Umbilical cord (tissue), 2 donors: ENCODE results near the gene MED25. TPM values are rescaled to one million over a fixed set of nuclear protein-coding genes. Genes with fewer than 3 reads are reported as not detected.

Experiments
- DNase-seq: peaks from one replicate; pipeline ENCODE4 v3.0.0-alpha.2; 2015; ENCODE audit warnings: low spot score
- total RNA-seq: library from RNA; depleted of rRNA; stranded (reverse); fragments of >200 nt; gene quantifications from one replicate; pipeline ENCODE4 v1.2.3, GENCODE V29; 2014; ENCODE audit warnings: low replicate concordance; ENCODE audit not compliant: insufficient read depth

Gene MED25
- total RNA-seq = 16.1 TPM

GRCh38 chr19:49817964-49818648 lies at the start of gene MED25:
Gene MED25, plus strand, starts transcription at chr19:49818289. Its CDS starts 53 bp downstream, at chr19:49818342.
- peak; percentile 95 for DNase-seq

GRCh38 chr19:49770529-49770928 lies 47.6 kb upstream of the MED25 start:
- DNase-seq = no peak

GRCh38 chr19:49771674-49772139 lies 46.4 kb upstream of the MED25 start:
- no peak for DNase-seq

- no peak for DNase-seq
These were observed 45.1 kb upstream of the MED25 start for GRCh38 chr19:49772850-49773432.

- DNase-seq = no peak
These were observed 44.3 kb upstream of the MED25 start for GRCh38 chr19:49773663-49774350.

- no peak for DNase-seq
These were observed 43.1 kb upstream of the MED25 start for GRCh38 chr19:49774969-49775368.

GRCh38 chr19:49775742-49776370 lies 42.2 kb upstream of the MED25 start:
- no peak for DNase-seq

GRCh38 chr19:49776371-49776764 lies 41.7 kb upstream of the MED25 start:
- DNase-seq = no peak

GRCh38 chr19:49779731-49780555 lies 38.1 kb upstream of the MED25 start:
- DNase-seq = no peak

- DNase-seq = no peak
These were observed 37.2 kb upstream of the MED25 start for GRCh38 chr19:49780861-49781260.

GRCh38 chr19:49781394-49781793 lies 36.7 kb upstream of the MED25 start:
- DNase-seq = no peak

GRCh38 chr19:49782515-49782914 lies 35.6 kb upstream of the MED25 start:
- DNase-seq = no peak

- DNase-seq = peak; percentile 68
These were observed 31.7 kb upstream of the MED25 start for GRCh38 chr19:49786376-49786820.

GRCh38 chr19:49787746-49788145 lies 30.3 kb upstream of the MED25 start:
- DNase-seq = no peak

- DNase-seq = no peak
These were observed 29.2 kb upstream of the MED25 start for GRCh38 chr19:49788857-49789256.

GRCh38 chr19:49790866-49791265 lies 27.2 kb upstream of the MED25 start:
- no peak for DNase-seq

GRCh38 chr19:49791776-49792445 lies 26.2 kb upstream of the MED25 start:
- no peak for DNase-seq

- DNase-seq = no peak
These were observed 25.1 kb upstream of the MED25 start for GRCh38 chr19:49792829-49793560.

- no peak for DNase-seq
These were observed 24.6 kb upstream of the MED25 start for GRCh38 chr19:49793561-49793840.

GRCh38 chr19:49795615-49796014 lies 22.5 kb upstream of the MED25 start:
- no peak for DNase-seq
